UCSD-AML1 (cell line): Measurements from ENCODE around the gene RAD23A.
"Not testable (repeated sequence)": the region's sequence is repeated elsewhere in the genome, so short reads cannot be mapped to it uniquely, and the experiment has no call there.

Experiments used
- DNase-seq: peaks from one replicate; lab custom pipeline; 2025; ENCODE audit not compliant: unreplicated experiment; lab: John Stamatoyannopoulos, UW

Gene RAD23A

GRCh38 chr19:12954612-12954962 is 8.9 kb downstream of the RAD23A start:
- DNase-seq = no peak

GRCh38 chr19:12955575-12955974 is 9.9 kb downstream of the RAD23A start:
- not testable (repeated sequence) for DNase-seq

GRCh38 chr19:12955996-12956395 is 10.3 kb downstream of the RAD23A start:
- no peak for DNase-seq

GRCh38 chr19:12956446-12957388 is 11.1 kb downstream of the RAD23A start, which contains the start of gene GADD45GIP1:
Gene GADD45GIP1 (minus strand): TSS chr19:12957223. CDS start chr19:12957212, 11 bp downstream.
- DNase-seq = peak; percentile 84

GRCh38 chr19:12957389-12957952 is 11.8 kb downstream of the RAD23A start:
- DNase-seq = not testable (repeated sequence)

- no peak for DNase-seq
Measured at GRCh38 chr19:12959481-12959880, 13.8 kb downstream of the RAD23A start.

- peak; percentile 80 for DNase-seq
Measured at GRCh38 chr19:12965017-12965811, 19.6 kb downstream of the RAD23A start.

GRCh38 chr19:12965812-12966135 is 20.1 kb downstream of the RAD23A start:
- DNase-seq = no peak

- DNase-seq = no peak
Measured at GRCh38 chr19:12967907-12968306, 22.2 kb downstream of the RAD23A start.

GRCh38 chr19:12969292-12969988 is 23.8 kb downstream of the RAD23A start, which contains the start of gene DAND5:
Gene DAND5 (plus strand): TSS chr19:12969576. CDS start chr19:12969661, 85 bp downstream.
- DNase-seq = no peak

GRCh38 chr19:12970070-12970820 is 24.6 kb downstream of the RAD23A start:
- no peak for DNase-seq

- no peak for DNase-seq
Measured at GRCh38 chr19:12973236-12973635, 27.6 kb downstream of the RAD23A start.

GRCh38 chr19:12974301-12975220 is 28.9 kb downstream of the RAD23A start:
- DNase-seq = no peak

- no peak for DNase-seq
Measured at GRCh38 chr19:12975221-12975741, 29.6 kb downstream of the RAD23A start.

GRCh38 chr19:12976109-12976508 is 30.4 kb downstream of the RAD23A start:
- DNase-seq = not testable (repeated sequence)

- DNase-seq = no peak
Measured at GRCh38 chr19:12979974-12980373, 34.3 kb downstream of the RAD23A start.

- no peak for DNase-seq
Measured at GRCh38 chr19:12982648-12983047, 37.0 kb downstream of the RAD23A start.

- no peak for DNase-seq
Measured at GRCh38 chr19:12983091-12983490, 37.4 kb downstream of the RAD23A start.
